H1 (cell line): Measurements from ENCODE around the gene C3orf85.

Experiments
- BCL11A ChIP-seq, 2 experiments: IDR thresholded peaks; one replicate each; pipeline ENCODE4 v1.6.1; 2011; ENCODE audit warnings: low read depth in 2 of 2, low read length in 2 of 2, mild to moderate bottlenecking in 2 of 2
- CEBPB ChIP-seq: IDR thresholded peaks from 2 replicates; pipeline ENCODE4 v1.6.1; 2012; ENCODE audit warnings: low read depth, low read length
- CTCF ChIP-seq, 3 experiments: IDR thresholded peaks; 1 replicate in 2 of 3; 2 replicates in 1 of 3; pipeline versions ENCODE4 v1.5.1 to v1.6.1; 2011; ENCODE audit warnings: low read length in 3 of 3, mild to moderate bottlenecking in 3 of 3, inconsistent platforms in 2 of 3, low read depth in 1 of 3, moderate library complexity in 1 of 3; ENCODE audit not compliant: insufficient read depth in 1 of 3; ENCODE audit errors: control extremely low read depth in 1 of 3

- TF ChIP-seq CTCF (IDR thresholded peaks at IDR 0.05; ENCODE audit: control extremely low read depth in 1 of 3, insufficient read depth in 1 of 3, low read depth in 1 of 3, low read length in 3 of 3) (no peak), BCL11A (IDR thresholded peaks at IDR 0.05; ENCODE audit: low read depth in 2 of 2, low read length in 2 of 2) (no peak), CEBPB (no peak)
Measured at GRCh38 chr3:109152320-109152719, 15.8 kb downstream of the C3orf85 start.
